Uterus (tissue), 4 donors: ENCODE results near the gene LHPP. TPM values are rescaled to one million over a fixed set of nuclear protein-coding genes. Genes with fewer than 3 reads are reported as not detected.

ENCODE experiments used
- DNase-seq, 2 donors: peaks; one replicate each; pipeline ENCODE4 v3.0.0-alpha.2; 2019 to 2020
- H3K27ac ChIP-seq, 2 donors: fragments of 200-600 bp; sonication (generic); 1 replicate in 1 of 2; 2 replicates in 1 of 2; pipeline ENCODE4 v1.5.1; 2016 to 2018
- H3K27me3 ChIP-seq, 2 donors: fragments of 200-600 bp; sonication (generic); one replicate each; pipeline ENCODE4 v1.5.1; 2018 to 2019; ENCODE audit warnings: control low read depth in 1 of 2
- H3K36me3 ChIP-seq, 2 donors: fragments of 200-600 bp; sonication (generic); one replicate each; pipeline ENCODE4 v1.5.1; 2019; ENCODE audit warnings: control low read depth in 1 of 2
- H3K4me1 ChIP-seq, 2 donors: fragments of 200-600 bp; sonication (generic); one replicate each; pipeline ENCODE4 v1.5.1; 2018 to 2019; ENCODE audit warnings: control low read depth in 1 of 2
- H3K4me3 ChIP-seq, 2 donors: fragments of 200-600 bp; sonication (generic); 1 replicate in 1 of 2; 2 replicates in 1 of 2; pipeline ENCODE4 v1.5.1; 2018 to 2019; ENCODE audit warnings: mild to moderate bottlenecking in 1 of 2
- H3K9me3 ChIP-seq, 2 donors: fragments of 200-600 bp; sonication (generic); one replicate each; pipeline ENCODE4 v1.5.1; 2019; ENCODE audit warnings: control low read depth in 1 of 2
- CTCF ChIP-seq, 4 experiments: fragments of 200-600 bp in 2 of 4; fragments of 450-650 bp in 2 of 4; sonication (generic) in 2 of 4; IDR thresholded peaks; one replicate each; pipeline ENCODE4 v1.5.1; 2016 to 2019; ENCODE audit warnings: antibody characterized with exemption in 4 of 4, mild to moderate bottlenecking in 2 of 4, moderate library complexity in 1 of 4
- POLR2A ChIP-seq, 2 donors: fragments of 450-650 bp; IDR thresholded peaks; one replicate each; pipeline ENCODE4 v1.6.1; 2016; ENCODE audit warnings: antibody characterized with exemption in 2 of 2, mild to moderate bottlenecking in 1 of 2, moderate library complexity in 1 of 2
- intact Hi-C: fragments of 100-400 bp; cut with DNase I; formaldehyde crosslinking; loops from one replicate; pipeline ENCODE4 v1.15.1; 2023; ENCODE audit warnings: low total_unique reads
- total RNA-seq, 4 donors: library from RNA; depleted of rRNA in 3 of 4; stranded (reverse); fragments of >200 nt in 3 of 4; gene quantifications; one replicate each; pipeline versions ENCODE4 v1.1.0 to v1.2.4, GENCODE V29; 2014 to 2023
- donor health status: DM: yes; HTN: yes; CAD: no.

The LHPP gene
- total RNA-seq, 4 donors from 2014 or later, result 0.51 to 23.2 (median 15.3) TPM; not detected in 1

- no peak for DNase-seq
- peaks cover 17 to 46% of the 10 kb centered on the region in 2 donors for H3K4me1 ChIP-seq
- H3K4me3 ChIP-seq, result no peak overlapping the region
- peak overlapping the region; percentile 74 to 84 for H3K27ac ChIP-seq
- intact Hi-C loops, result no loop called here
- H3K27me3 ChIP-seq, result no peaks in the 10 kb centered on the region
- TF ChIP-seq POLR2A (IDR thresholded peaks at IDR 0.05), result no peak
- peak in 1 of 4 experiments; percentile 4 for TF ChIP-seq CTCF (IDR thresholded peaks at IDR 0.05)
- H3K36me3 ChIP-seq, result no peaks in the 10 kb centered on the region
- no peaks in the 10 kb centered on the region for H3K9me3 ChIP-seq
Observed at GRCh38 chr10:124647421-124648130, 186.0 kb downstream of the LHPP start.

GRCh38 chr10:124648131-124648475, 186.5 kb downstream of the LHPP start:
- Histone ChIP-seq H3K36me3 (no peaks in the 10 kb centered on the region), H3K4me3 (no peak overlapping the region), H3K27me3 (no peaks in the 10 kb centered on the region), H3K4me1 (peaks cover 17 to 46% of the 10 kb centered on the region in 2 donors), H3K9me3 (no peaks in the 10 kb centered on the region), H3K27ac (peak overlapping the region; percentile 74 to 84)
- no peak for DNase-seq
- TF ChIP-seq CTCF (IDR thresholded peaks at IDR 0.05), result no peak
- TF ChIP-seq POLR2A (IDR thresholded peaks at IDR 0.05), result no peak
- intact Hi-C loops, result no loop called here

GRCh38 chr10:124648738-124649137, 187.1 kb downstream of the LHPP start:
- TF ChIP-seq CTCF (IDR thresholded peaks at IDR 0.05) (no peak), POLR2A (IDR thresholded peaks at IDR 0.05) (no peak)
- DNase-seq, result peak; percentile 56 to 64
- H3K9me3 ChIP-seq, result no peaks in the 10 kb centered on the region
- intact Hi-C loops, result no loop called here
- H3K36me3 ChIP-seq, result no peaks in the 10 kb centered on the region
- peaks cover 17 to 46% of the 10 kb centered on the region in 2 donors for H3K4me1 ChIP-seq
- H3K4me3 ChIP-seq, result no peak overlapping the region
- H3K27me3 ChIP-seq, result no peaks in the 10 kb centered on the region
- H3K27ac ChIP-seq, result peak overlapping the region; percentile 74 to 84

GRCh38 chr10:124649214-124649613, 187.6 kb downstream of the LHPP start:
- H3K4me1 ChIP-seq, result peaks cover 17 to 46% of the 10 kb centered on the region in 2 donors
- intact Hi-C loops, result no loop called here
- peak; percentile 62 to 72 for DNase-seq

More at GRCh38 chr10:124649214-124649613, 187.6 kb downstream of the LHPP start:
- no peaks in the 10 kb centered on the region for H3K9me3 ChIP-seq
- H3K27me3 ChIP-seq, result no peaks in the 10 kb centered on the region
- TF ChIP-seq POLR2A (IDR thresholded peaks at IDR 0.05), result no peak
- TF ChIP-seq CTCF (IDR thresholded peaks at IDR 0.05), result peak in 2 of 4 experiments; percentile 6 to 14
- H3K36me3 ChIP-seq, result no peaks in the 10 kb centered on the region
- no peak overlapping the region for H3K4me3 ChIP-seq
- peak overlapping the region; percentile 74 to 84 for H3K27ac ChIP-seq
